Nephron (organoid): ENCODE measurements around the gene B3GNT3.
A peak's percentile ranks its signal among the peaks of the same experiment; 100 is the strongest.

Source experiments
- H3K27ac Mint-ChIP-seq, 3 experiments: 2 replicates each; pipeline ENCODE4 v1.8.0; 2020; ENCODE audit warnings: mixed read lengths in 3 of 3, mild to moderate bottlenecking in 2 of 3, moderate library complexity in 1 of 3
- H3K27me3 Mint-ChIP-seq: 2 replicates; pipeline ENCODE4 v1.8.0; 2021; ENCODE audit warnings: low read depth, mild to moderate bottlenecking, moderate library complexity, mixed read lengths
- H3K36me3 Mint-ChIP-seq: 2 replicates; pipeline ENCODE4 v1.8.0; 2020; ENCODE audit warnings: low read depth, mixed read lengths
- H3K4me1 Mint-ChIP-seq: 2 replicates; pipeline ENCODE4 v1.8.0; 2020; ENCODE audit warnings: mixed read lengths
- H3K4me3 Mint-ChIP-seq, 3 experiments: 2 replicates each; pipeline ENCODE4 v1.8.0; 2020; ENCODE audit warnings: mild to moderate bottlenecking in 3 of 3, mixed read lengths in 3 of 3, moderate library complexity in 2 of 3
- H3K9me3 Mint-ChIP-seq: 2 replicates; pipeline ENCODE4 v1.8.0; 2020; ENCODE audit warnings: mixed read lengths
- CTCF ChIP-seq, 3 experiments: fragments of 200-600 bp; sonication (generic); IDR thresholded peaks; one replicate each; pipeline ENCODE4 v1.5.0; 2021; ENCODE audit warnings: antibody characterized with exemption in 3 of 3; ENCODE audit not compliant: unreplicated experiment in 3 of 3

Gene B3GNT3

GRCh38 chr19:17861542-17862402, 66.8 kb downstream of the B3GNT3 start:
- H3K27me3 Mint-ChIP-seq = peaks cover 3% of the 10 kb centered on the region
- H3K9me3 Mint-ChIP-seq = no peaks in the 10 kb centered on the region

GRCh38 chr19:17862711-17863519, 68.0 kb downstream of the B3GNT3 start:
- Mint-ChIP-seq H3K27me3 (peaks cover 9% of the 10 kb centered on the region), H3K9me3 (no peaks in the 10 kb centered on the region), H3K36me3 (peaks cover 42% of the 10 kb centered on the region), H3K4me3 (peak overlapping the region; percentile 70 to 100 (median 82)), H3K27ac (no peak overlapping the region), H3K4me1 (peaks cover 16% of the 10 kb centered on the region)
- no peak for TF ChIP-seq CTCF (IDR thresholded peaks at IDR 0.05; ENCODE audit: unreplicated experiment in 3 of 3)

More at GRCh38 chr19:17861542-17862402, 66.8 kb downstream of the B3GNT3 start:
- H3K4me3 Mint-ChIP-seq = peak overlapping the region; percentile 94 to 100 (median 95)
- H3K36me3 Mint-ChIP-seq = peaks cover 42% of the 10 kb centered on the region
- no peak for TF ChIP-seq CTCF (IDR thresholded peaks at IDR 0.05; ENCODE audit: unreplicated experiment in 3 of 3)
- H3K4me1 Mint-ChIP-seq = peaks cover 16% of the 10 kb centered on the region
- peak overlapping the region in 1 of 3 experiments; percentile 95 for H3K27ac Mint-ChIP-seq
